Endothelial cell of umbilical vein (primary cell): ENCODE data around the gene EPRS1. TPM values are rescaled to one million over a fixed set of nuclear protein-coding genes. Genes with fewer than 3 reads are reported as not detected.

ENCODE experiments used
- BruUV-seq: library from RNA; stranded (reverse); fragments of 400-500 nt; replicated peaks from 2 replicates; lab custom pipeline; 2021; lab: Mats Ljungman, UMichigan
- CTCF ChIA-PET: fragments of 300-600, 350-600 bp; sonication (Branson Sonifier 250); formaldehyde crosslinking; loops from one replicate; lab custom pipeline; 2021; ENCODE audit warnings: antibody characterized with exemption, inconsistent platforms; lab: Charles Lee
- POLR2A ChIA-PET: fragments of 300-600, 350-600 bp; sonication (Branson Sonifier 250); formaldehyde crosslinking; loops from one replicate; lab custom pipeline; 2021; ENCODE audit warnings: antibody characterized with exemption, inconsistent platforms; lab: Charles Lee
- DNase-seq: peaks from one replicate; pipeline ENCODE4 v3.0.0-alpha.2; 2011; ENCODE audit warnings: low read depth, low spot score
- FAIRE-seq: peaks from 2 replicates; lab custom pipeline; 2011; peaks lifted over from hg19 to GRCh38; lab: Jason Lieb, UNC
- H2AFZ ChIP-seq: 2 replicates; pipeline ENCODE4 v1.6.0; 2012; ENCODE audit warnings: low read depth, low read length, control low read depth, inconsistent platforms
- H3K27ac ChIP-seq: 2 replicates; pipeline ENCODE4 v1.5.1; 2011; ENCODE audit warnings: low read depth, mild to moderate bottlenecking, control low read depth, low read length, moderate library complexity; ENCODE audit not compliant: insufficient read depth
- H3K27me3 ChIP-seq, 2 experiments: 2 replicates each; pipeline versions ENCODE4 v1.6.0 to v1.6.1; 2011; ENCODE audit warnings: low read length in 2 of 2, mixed read lengths in 1 of 2; ENCODE audit not compliant: control insufficient read depth in 2 of 2, insufficient read depth in 2 of 2
- H3K36me3 ChIP-seq, 2 experiments: 2 replicates in 1 of 2; 3 replicates in 1 of 2; pipeline ENCODE4 v1.5.1; 2011; ENCODE audit warnings: low read length in 2 of 2, mild to moderate bottlenecking in 1 of 2, moderate library complexity in 1 of 2; ENCODE audit not compliant: control insufficient read depth in 2 of 2, insufficient read depth in 2 of 2; ENCODE audit errors: extremely low read depth in 1 of 2
- H3K4me1 ChIP-seq: 3 replicates; pipeline ENCODE4 v1.5.1; 2011; ENCODE audit warnings: mild to moderate bottlenecking, low read length; ENCODE audit not compliant: control insufficient read depth, insufficient read depth; ENCODE audit errors: extremely low read depth
- H3K4me2 ChIP-seq: 2 replicates; pipeline ENCODE4 v1.6.1; 2011; ENCODE audit warnings: low read length, control low read depth, mixed read lengths; ENCODE audit not compliant: insufficient read depth
- H3K4me3 ChIP-seq, 3 experiments: fragments of 200-600 bp in 1 of 3; sonication (generic), shearing (Covaris generic) in 1 of 3; replicated peaks in 1 of 3; 2 replicates each; pipeline ENCODE4 v1.5.1; 2011 to 2016; ENCODE audit warnings: control low read depth in 3 of 3, low read length in 3 of 3, mild to moderate bottlenecking in 2 of 3, inconsistent platforms in 1 of 3, low read depth in 1 of 3, moderate library complexity in 1 of 3; ENCODE audit not compliant: insufficient read depth in 1 of 3
- H3K79me2 ChIP-seq: 2 replicates; pipeline ENCODE4 v1.6.0; 2012; ENCODE audit warnings: low read length, inconsistent platforms; ENCODE audit not compliant: control insufficient read depth, insufficient read depth
- H3K9ac ChIP-seq: replicated peaks from 2 replicates; pipeline ENCODE3; 2011; ENCODE audit warnings: low read length, control low read depth; ENCODE audit not compliant: insufficient read depth; ENCODE audit errors: extremely low read depth
- H3K9me1 ChIP-seq: replicated peaks from 3 replicates; pipeline ENCODE4 v1.6.0; 2011; ENCODE audit warnings: mild to moderate bottlenecking, low read length; ENCODE audit not compliant: control insufficient read depth, insufficient read depth; ENCODE audit errors: extremely low read depth
- H3K9me3 ChIP-seq: replicated peaks from 2 replicates; pipeline ENCODE4 v1.5.1; 2012; ENCODE audit warnings: low read length, inconsistent platforms; ENCODE audit not compliant: control insufficient read depth, insufficient read depth
- H4K20me1 ChIP-seq: replicated peaks from 2 replicates; pipeline ENCODE3; 2011; ENCODE audit warnings: mild to moderate bottlenecking, low read length; ENCODE audit not compliant: control insufficient read depth, insufficient read depth; ENCODE audit errors: extremely low read depth
- CTCF ChIP-seq, 2 donors: IDR thresholded peaks; 1 replicate in 1 of 2; 2 replicates in 1 of 2; pipeline ENCODE4 v1.5.1; 2011; ENCODE audit warnings: low read length in 2 of 2, mild to moderate bottlenecking in 2 of 2, moderate library complexity in 2 of 2, control low read depth in 1 of 2, inconsistent platforms in 1 of 2, low read depth in 1 of 2; ENCODE audit not compliant: insufficient read depth in 1 of 2; ENCODE audit errors: extremely low read depth in 1 of 2
- EZH2 ChIP-seq: IDR thresholded peaks from 2 replicates; pipeline ENCODE4 v1.6.1; 2012; ENCODE audit warnings: borderline replicate concordance, low read depth, mild to moderate bottlenecking, moderate library complexity, low read length, inconsistent platforms; ENCODE audit not compliant: severe bottlenecking
- FOS ChIP-seq: IDR thresholded peaks from 2 replicates; pipeline ENCODE4 v1.6.1; 2011; ENCODE audit warnings: mild to moderate bottlenecking, low read length, moderate library complexity, borderline replicate concordance; ENCODE audit not compliant: insufficient read depth
- GATA2 ChIP-seq: IDR thresholded peaks from 2 replicates; pipeline ENCODE4 v1.7.0; 2011; ENCODE audit warnings: low read depth, mild to moderate bottlenecking, moderate library complexity, mixed read lengths, low read length; ENCODE audit not compliant: insufficient read length, insufficient read depth
- JUN ChIP-seq: IDR thresholded peaks from 2 replicates; pipeline ENCODE4 v1.6.1; 2011; ENCODE audit warnings: borderline replicate concordance, low read depth; ENCODE audit not compliant: insufficient read length, insufficient read depth
- MYC ChIP-seq: IDR thresholded peaks from one replicate; pipeline ENCODE4 v1.6.1; 2011; ENCODE audit warnings: mild to moderate bottlenecking, low read depth, low read length
- POLR2A ChIP-seq: IDR thresholded peaks from 2 replicates; pipeline ENCODE4 v1.6.1; 2012; ENCODE audit warnings: low read depth, mild to moderate bottlenecking, control low read depth, low read length
- POLR2AphosphoS5 ChIP-seq: IDR thresholded peaks from 2 replicates; pipeline ENCODE4 v1.6.1; 2012; ENCODE audit warnings: low read depth, mild to moderate bottlenecking, control low read depth, low read length, moderate library complexity; ENCODE audit not compliant: insufficient read depth
- dilution Hi-C: fragments of 300-500 bp; cut with MboI; formaldehyde crosslinking; loops from one replicate; pipeline ENCODE4 v1.15.0; 2019; ENCODE audit warnings: low sequenced_read_pairs; ENCODE audit not compliant: extremely low pct_ligation_motif_present
- intact Hi-C: fragments of 100-400 bp; cut with micrococcal nuclease; formaldehyde crosslinking; loops from one replicate; pipeline ENCODE4 v1.10.0; 2022
- polyA plus RNA-seq, 4 experiments: library from polyadenylated mRNA; depleted of rRNA in 3 of 4; stranded (reverse) in 3 of 4; unstranded in 1 of 4; fragments of >200 nt; gene quantifications; 2 replicates each; pipeline versions ENCODE4 v1.2.1 to v1.2.3, GENCODE V29; 2011 to 2012; ENCODE audit warnings: missing spikeins in 1 of 4
- total RNA-seq: library from RNA; stranded (reverse); gene quantifications from 2 replicates; pipeline ENCODE4 v1.2.3, GENCODE V29; 2021
- TF ChIP-seq, protein P1 (sequence below): IDR thresholded peaks from 2 replicates; pipeline ENCODE4 v1.6.1; 2011; ENCODE audit not compliant: insufficient read depth, insufficient read length

The EPRS1 gene
- total and polyA plus RNA-seq, 2 donors (not counting 3 experiments of a cell fraction or from before 2014, with no cell fraction given), result 22.9 to 109 TPM

DNA sequence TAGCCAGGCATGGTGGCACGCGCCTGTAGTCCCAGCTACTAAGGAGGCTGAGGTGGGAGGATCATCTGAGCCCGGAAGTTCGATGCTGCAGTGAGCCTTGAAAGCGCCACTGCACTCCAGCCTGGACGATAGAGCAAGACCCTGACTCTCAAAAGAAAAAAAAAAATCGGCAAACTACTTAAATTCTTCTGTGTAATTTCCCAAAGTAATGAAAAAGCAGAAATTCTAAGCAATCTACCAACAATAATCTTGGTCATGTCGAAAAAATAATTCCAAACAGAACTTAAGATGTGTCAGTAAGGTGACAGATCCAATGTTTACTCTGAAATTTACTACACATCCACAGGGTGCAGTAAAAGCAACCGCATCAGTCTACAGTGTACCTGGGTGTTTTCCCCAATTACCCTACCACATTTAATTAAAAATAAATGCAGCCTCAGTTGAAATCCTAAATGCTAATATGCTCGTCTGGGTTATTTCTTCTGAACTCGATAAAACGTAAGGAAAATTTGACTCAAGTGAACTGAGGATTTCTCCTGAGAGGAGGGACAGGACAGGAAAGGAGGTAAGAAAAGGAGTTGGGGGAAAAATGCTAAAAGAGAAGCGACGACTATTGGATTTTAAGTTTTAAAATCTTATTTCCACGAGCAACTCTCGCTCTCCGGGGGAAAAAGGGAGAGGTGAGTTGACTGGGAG is 801 bp downstream of the EPRS1 start:
- Histone ChIP-seq H3K27ac (peak overlapping the region; percentile 1), H3K9me3 (no peaks in the 10 kb centered on the region), H3K4me1 (peaks cover 10% of the 10 kb centered on the region), H3K9ac (peak overlapping the region; percentile 48), H3K9me1 (no peaks in the 10 kb centered on the region), H2AFZ (peak overlapping the region; percentile 28), H3K36me3 (no peaks in the 10 kb centered on the region), H3K79me2 (peaks cover 44% of the 10 kb centered on the region), H4K20me1 (no peaks in the 10 kb centered on the region), H3K4me2 (peak overlapping the region; percentile 91), H3K4me3 (peak overlapping the region; percentile 79 to 98 (median 86)), H3K27me3 (no peaks in the 10 kb centered on the region)
- TF ChIP-seq MYC, result no peak
- no peak for TF ChIP-seq FOS
- no peak for TF ChIP-seq GATA2
- TF ChIP-seq, protein P1, sequence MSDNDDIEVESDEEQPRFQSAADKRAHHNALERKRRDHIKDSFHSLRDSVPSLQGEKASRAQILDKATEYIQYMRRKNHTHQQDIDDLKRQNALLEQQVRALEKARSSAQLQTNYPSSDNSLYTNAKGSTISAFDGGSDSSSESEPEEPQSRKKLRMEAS, result no peak
- no peak for TF ChIP-seq POLR2AphosphoS5
- no peak for TF ChIP-seq JUN
- TF ChIP-seq POLR2A, result no peak
- TF ChIP-seq CTCF (IDR thresholded peaks at IDR 0.05; ENCODE audit: extremely low read depth in 1 of 2, insufficient read depth in 1 of 2, low read depth in 1 of 2, low read length in 2 of 2), result no peak
- TF ChIP-seq EZH2, result no peak
- no TSS peak for BruUV-seq
- ChIA-PET POLR2A (no interaction called here), CTCF (interaction anchor here (0.6 to 1.2 kb wide), 6 partner anchors 13 to 144 kb away, joined by 3 to 5 read pairs (median 3); no protein-coding TSS in a partner anchor)
- FAIRE-seq (peak; percentile 8), DNase-seq (peak; percentile 41)
- intact Hi-C loops (loop anchor here (1.0 kb wide), 3 partner anchors 44 to 49 kb away; partner anchors contain the start of genes BPNT1 and IARS2), dilution Hi-C loops (no loop called here)
